ENCODE measurements around the gene PLEKHJ1. TPM values are rescaled to one million over a fixed set of nuclear protein-coding genes. Genes with fewer than 3 reads are reported as not detected.

The PLEKHJ1 gene
- total and polyA plus RNA-seq, 2 of the 13 experiments (the other 11 are each of a cell fraction or from before 2014, with no cell fraction given) = 70.5 to 130 TPM

GRCh38 chr19:2212861-2213711 is 23.0 kb downstream of the PLEKHJ1 start (continued):
- TF ChIP-seq AKNA (CRISPR knock-in tag; IDR thresholded peaks at IDR 0.05; ENCODE audit: borderline replicate concordance) = peak; percentile 86; the same call in 1 of the 2 replicates
- 0 out of 2 replicates have a peak, but pooled peaks have one; percentile 39 for TF ChIP-seq NCOA1 (CRISPR knock-in tag; IDR thresholded peaks at IDR 0.05)
- TF ChIP-seq CSRNP1 (CRISPR knock-in tag; IDR thresholded peaks at IDR 0.05) = peak; percentile 53; the same call in 1 of the 2 replicates
- 0 out of 2 replicates have a peak, but pooled peaks have one; percentile 8 for TF ChIP-seq ZNF788 (CRISPR knock-in tag; IDR thresholded peaks at IDR 0.05; ENCODE audit: borderline replicate concordance)
- TF ChIP-seq ZNF451 (CRISPR knock-in tag; IDR thresholded peaks at IDR 0.05) = peak; percentile 97
- peak; percentile 88; the same call in 1 of the 2 replicates for TF ChIP-seq ZNF563 (CRISPR knock-in tag; IDR thresholded peaks at IDR 0.05)
- peak; percentile 49; the same call in 1 of the 2 replicates for TF ChIP-seq TSC22D2 (CRISPR knock-in tag; IDR thresholded peaks at IDR 0.05; ENCODE audit: borderline replicate concordance)
- peak; percentile 47; the same call in 1 of the 2 replicates for TF ChIP-seq RARA (CRISPR knock-in tag; IDR thresholded peaks at IDR 0.05)
- peak; percentile 55 for TF ChIP-seq SPEN (CRISPR knock-in tag; IDR thresholded peaks at IDR 0.05; ENCODE audit: low read depth)
- peak; percentile 73; the same call in 1 of the 2 replicates for TF ChIP-seq ZNF546 (CRISPR knock-in tag; conservative IDR thresholded peaks at IDR 0.05)
- no peak; the same call in 1 of the 2 replicates for TF ChIP-seq ZNF30 (CRISPR knock-in tag; IDR thresholded peaks at IDR 0.05)
- peak; percentile 51 for TF ChIP-seq ZMYM4 (CRISPR knock-in tag; IDR thresholded peaks at IDR 0.05)
- TF ChIP-seq HDAC1 (CRISPR knock-in tag; IDR thresholded peaks at IDR 0.05) = peak; percentile 74; the same call in 1 of the 2 replicates
- peak; percentile 93 for TF ChIP-seq ZNF709 (CRISPR knock-in tag; IDR thresholded peaks at IDR 0.05)
- TF ChIP-seq ARNT2 (CRISPR knock-in tag; IDR thresholded peaks at IDR 0.05; ENCODE audit: low read depth) = no peak
- no peak for TF ChIP-seq TERF1 (CRISPR knock-in tag; IDR thresholded peaks at IDR 0.05)
- TF ChIP-seq RAD51 (IDR thresholded peaks at IDR 0.05; ENCODE audit: borderline replicate concordance) = no peak
- TF ChIP-seq ZNF329 (CRISPR knock-in tag; IDR thresholded peaks at IDR 0.05; ENCODE audit: low read depth) = no peak
- TF ChIP-seq DBP (CRISPR knock-in tag; IDR thresholded peaks at IDR 0.05; ENCODE audit: not compliant biosample characterization) = peak; percentile 70
